Bronchial epithelial cell (primary cell): Measurements from ENCODE around the gene ZFPL1. TPM values are rescaled to one million over a fixed set of nuclear protein-coding genes. Genes with fewer than 3 reads are reported as not detected.

ENCODE experiments used
- DNase-seq: peaks from one replicate; pipeline ENCODE4 v3.0.0-alpha.2; 2010; ENCODE audit warnings: low read depth
- FAIRE-seq: peaks from 2 replicates; lab custom pipeline; 2011; peaks lifted over from hg19 to GRCh38; lab: Jason Lieb, UNC
- H3K27me3 ChIP-seq: 2 replicates; pipeline ENCODE4 v1.5.1; 2011; ENCODE audit warnings: low read length; ENCODE audit not compliant: control insufficient read depth, insufficient read depth
- H3K36me3 ChIP-seq: 2 replicates; pipeline ENCODE4 v1.5.1; 2011; ENCODE audit warnings: low read length; ENCODE audit not compliant: control insufficient read depth, insufficient read depth
- H3K4me3 ChIP-seq: 2 replicates; pipeline ENCODE4 v1.5.1; 2011; ENCODE audit warnings: mild to moderate bottlenecking, low read depth, low read length, control low read depth
- CTCF ChIP-seq: IDR thresholded peaks from 2 replicates; pipeline ENCODE4 v1.5.1; 2011; ENCODE audit warnings: mild to moderate bottlenecking, moderate library complexity, low read length, control low read depth, inconsistent platforms; ENCODE audit not compliant: insufficient read depth, severe bottlenecking
- total RNA-seq: library from RNA; depleted of rRNA; stranded (reverse); fragments of >200 nt; gene quantifications from 2 replicates; pipeline ENCODE4 v1.2.1, GENCODE V29; 2014

Gene ZFPL1
- total RNA-seq, 1 donor from 2014 or later, result 34.2 TPM

GRCh38 chr11:65126624-65127274 is 42.7 kb downstream of the ZFPL1 start:
- H3K4me3 ChIP-seq, result no peak overlapping the region
- no peak for DNase-seq
- FAIRE-seq, result no peak

DNA sequence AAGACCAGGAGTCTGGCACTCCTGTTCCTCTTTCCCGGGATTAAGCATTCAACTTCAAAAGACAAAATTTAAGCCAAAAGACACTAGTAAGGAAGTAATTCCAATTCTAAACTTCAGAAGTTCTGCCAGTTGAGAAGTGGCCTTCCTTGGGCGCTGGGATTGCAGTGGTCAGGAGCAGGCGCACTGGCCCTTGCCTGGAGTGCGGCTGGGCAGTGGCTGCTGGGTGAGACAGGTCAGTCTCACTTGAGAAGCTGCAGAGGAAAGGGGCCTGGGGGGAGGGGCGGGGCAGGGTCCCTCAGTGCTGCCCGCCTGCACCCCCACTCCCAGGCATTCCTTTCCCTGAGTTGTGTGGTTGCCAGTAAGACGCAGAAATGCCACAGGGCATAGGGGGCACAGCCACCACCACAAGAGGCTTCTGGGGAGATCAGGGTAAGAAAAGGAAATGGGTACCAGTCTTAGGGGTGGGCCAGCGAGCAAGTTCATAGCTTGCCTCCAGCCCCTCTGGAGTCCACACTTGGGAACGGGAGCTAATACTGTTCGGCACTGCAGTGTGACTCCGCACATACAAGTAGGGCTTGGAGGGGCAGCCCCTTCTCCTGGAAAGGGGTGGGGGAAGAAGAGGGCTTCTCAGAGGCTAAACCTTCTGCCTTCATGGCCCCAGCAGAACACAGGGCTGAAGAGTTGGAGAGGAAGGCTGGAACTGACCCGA is 43.6 kb downstream of the ZFPL1 start:
- FAIRE-seq, result no peak
- no peaks in the 10 kb centered on the region for H3K27me3 ChIP-seq
- TF ChIP-seq CTCF, result no peak
- H3K36me3 ChIP-seq, result peaks cover 54% of the 10 kb centered on the region
- no peak for DNase-seq
- H3K4me3 ChIP-seq, result no peak overlapping the region

More at GRCh38 chr11:65126624-65127274, 42.7 kb downstream of the ZFPL1 start:
- Histone ChIP-seq H3K36me3 (peaks cover 47% of the 10 kb centered on the region), H3K27me3 (no peaks in the 10 kb centered on the region)
- TF ChIP-seq CTCF, result no peak

GRCh38 chr11:65128182-65129145 is 44.4 kb downstream of the ZFPL1 start:
- no peak for TF ChIP-seq CTCF
- FAIRE-seq (no peak), DNase-seq (no peak)
- Histone ChIP-seq H3K36me3 (peaks cover 59% of the 10 kb centered on the region), H3K27me3 (no peaks in the 10 kb centered on the region), H3K4me3 (no peak overlapping the region)

DNA sequence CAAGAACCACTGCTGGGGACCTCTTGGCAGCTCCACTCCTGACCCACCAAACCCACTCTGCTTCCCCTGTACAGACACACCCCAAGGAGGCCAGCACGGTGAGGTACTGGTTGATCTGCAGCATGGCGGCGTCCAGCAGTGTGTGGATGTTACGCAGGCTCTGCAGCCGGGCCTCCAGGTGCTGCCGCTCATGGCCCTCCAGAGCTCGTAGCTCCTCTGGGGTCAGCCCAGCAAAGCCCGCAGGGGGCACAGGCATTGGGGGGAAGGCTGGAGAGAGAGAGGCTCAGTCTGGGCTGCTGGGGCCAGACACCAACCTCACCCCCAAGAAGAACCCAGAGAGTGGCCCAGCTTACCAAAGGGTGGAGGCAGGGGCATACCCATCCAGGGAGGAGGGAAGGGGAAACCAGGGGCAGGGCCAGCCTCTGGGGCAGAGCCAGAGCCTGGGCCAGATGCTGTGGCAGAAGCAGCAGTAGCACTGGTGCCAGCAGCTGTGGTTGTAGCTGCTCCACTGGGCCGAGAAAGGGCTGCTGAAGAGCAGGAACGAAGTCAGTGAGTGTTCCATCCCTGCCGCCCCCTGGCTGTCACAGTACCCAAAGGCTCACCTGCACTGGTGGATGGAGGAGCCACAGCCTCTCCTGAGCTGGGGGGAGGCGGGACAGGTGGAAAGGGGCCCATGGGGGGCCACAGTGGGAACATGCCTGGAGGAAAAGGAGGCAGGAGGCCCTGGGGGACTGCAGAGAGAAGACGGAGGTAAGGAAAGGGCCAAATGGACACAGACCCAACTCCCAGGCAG is 45.8 kb downstream of the ZFPL1 start:
- TF ChIP-seq CTCF, result no peak
- peaks cover 55% of the 10 kb centered on the region for H3K36me3 ChIP-seq
- DNase-seq (no peak), FAIRE-seq (no peak)
- H3K27me3 ChIP-seq, result no peaks in the 10 kb centered on the region
- H3K4me3 ChIP-seq, result no peak overlapping the region
